KG1 (cell line): Measurements from ENCODE around the gene BDKRB2.

ENCODE experiments used
- DNase-seq: peaks from one replicate; lab custom pipeline; 2025; lab: John Stamatoyannopoulos, UW

The BDKRB2 gene

GRCh38 chr14:96252323-96252998 lies 47.8 kb downstream of the BDKRB2 start:
- DNase-seq, result no peak

GRCh38 chr14:96252999-96253539 lies 48.4 kb downstream of the BDKRB2 start:
- no peak for DNase-seq

GRCh38 chr14:96254687-96255086 lies 50.0 kb downstream of the BDKRB2 start:
- no peak for DNase-seq

GRCh38 chr14:96255501-96256366 lies 51.1 kb downstream of the BDKRB2 start, which contains the start of gene BDKRB1:
BDKRB1 (plus strand) TSS chr14:96256210; CDS start chr14:96263683, 7,473 bp downstream.
- no peak for DNase-seq

- no peak for DNase-seq
Measured at GRCh38 chr14:96256407-96256806, 51.8 kb downstream of the BDKRB2 start.

- DNase-seq, result no peak
Measured at GRCh38 chr14:96257056-96257455, 52.4 kb downstream of the BDKRB2 start.

GRCh38 chr14:96257900-96258299 lies 53.3 kb downstream of the BDKRB2 start:
- no peak for DNase-seq

- no peak for DNase-seq
Measured at GRCh38 chr14:96260341-96260821, 55.7 kb downstream of the BDKRB2 start.

GRCh38 chr14:96261053-96261452 lies 56.4 kb downstream of the BDKRB2 start:
- no peak for DNase-seq

- no peak for DNase-seq
Measured at GRCh38 chr14:96261772-96262655, 57.4 kb downstream of the BDKRB2 start.

- no peak for DNase-seq
Measured at GRCh38 chr14:96263347-96264199, 58.9 kb downstream of the BDKRB2 start.

- DNase-seq, result no peak
Measured at GRCh38 chr14:96264200-96264553, 59.5 kb downstream of the BDKRB2 start.

- DNase-seq, result no peak
Measured at GRCh38 chr14:96264853-96265252, 60.2 kb downstream of the BDKRB2 start.

GRCh38 chr14:96265383-96266095 lies 60.9 kb downstream of the BDKRB2 start:
- no peak for DNase-seq

- DNase-seq, result no peak
Measured at GRCh38 chr14:96267336-96267735, 62.7 kb downstream of the BDKRB2 start.

- no peak for DNase-seq
Measured at GRCh38 chr14:96267916-96268315, 63.3 kb downstream of the BDKRB2 start.

- no peak for DNase-seq
Measured at GRCh38 chr14:96268431-96269358, 64.1 kb downstream of the BDKRB2 start.

GRCh38 chr14:96269359-96269710 lies 64.7 kb downstream of the BDKRB2 start:
- DNase-seq, result no peak
